ENCODE measurements around the gene RNF128. TPM values are rescaled to one million over a fixed set of nuclear protein-coding genes. Genes with fewer than 3 reads are reported as not detected.
"Not testable (repeated sequence)": the region's sequence is repeated elsewhere in the genome, so short reads cannot be mapped to it uniquely, and the experiment has no call there.

RNF128 gene
- total RNA-seq, 4 donors from 2014 or later: 1.7 to 81.1 (median 53.3) TPM

GRCh38 chrX:106802388-106803275 is 76.1 kb downstream of the RNF128 start, which contains the start of gene TBC1D8B:
TSS of gene TBC1D8B (plus strand) at chrX:106802673. CDS start at chrX:106802854, 181 bp downstream.
- H3K9me3 ChIP-seq: no peaks in the 10 kb centered on the region
- TF ChIP-seq POLR2A (IDR thresholded peaks at IDR 0.05): peak; percentile 47 to 60
- no peak for TF ChIP-seq CTCF (IDR thresholded peaks at IDR 0.05)

GRCh38 chrX:106811131-106811910 is 84.8 kb downstream of the RNF128 start:
- Histone ChIP-seq H3K36me3 (no peaks in the 10 kb centered on the region), H3K4me3 (no peak overlapping the region), H3K9me3 (no peaks in the 10 kb centered on the region), H3K27me3 (no peaks in the 10 kb centered on the region), H3K27ac (no peak overlapping the region), H3K4me1 (no peaks in the 10 kb centered on the region)
- no peak for DNase-seq
- TF ChIP-seq CTCF (IDR thresholded peaks at IDR 0.05) (no peak), POLR2A (IDR thresholded peaks at IDR 0.05) (no peak)

More at GRCh38 chrX:106802388-106803275, 76.1 kb downstream of the RNF128 start, which contains the start of gene TBC1D8B:
- H3K27ac ChIP-seq: peak within 1 kb of the TSS in 3 of 4 donors; percentile 43 to 77 (median 71)
- no peaks in the 10 kb centered on the region for H3K4me1 ChIP-seq
- no peaks in the 10 kb centered on the region for H3K36me3 ChIP-seq
- H3K27me3 ChIP-seq: no peaks in the 10 kb centered on the region
- peak in 2 of 3 donors; percentile 70 to 82 for DNase-seq
- H3K4me3 ChIP-seq: peak within 1 kb of the TSS; percentile 41 to 65 (median 52)

GRCh38 chrX:106812930-106813329 is 86.4 kb downstream of the RNF128 start:
- not testable (repeated sequence) for H3K36me3 ChIP-seq, H3K9me3 ChIP-seq, H3K4me1 ChIP-seq, H3K27me3 ChIP-seq, DNase-seq, H3K27ac ChIP-seq, H3K4me3 ChIP-seq

- H3K27me3 ChIP-seq, H3K27ac ChIP-seq, DNase-seq, H3K9me3 ChIP-seq, H3K36me3 ChIP-seq, H3K4me1 ChIP-seq, H3K4me3 ChIP-seq: not testable (repeated sequence)
Measured at GRCh38 chrX:106814093-106814492, 87.6 kb downstream of the RNF128 start.

Other genes starting within 250 kb of the RNF128 start
- gene RADX, start 114.7 kb upstream of the RNF128 start, total RNA-seq: 10 to 100 TPM in 1 of 4 donors, 1 to 10 TPM in 3; 1.2 to 10.7 (median 4.3) TPM
- 10 to 100 TPM; 12.4 to 15.6 (median 14.2) TPM for gene TBC1D8B, start 76.0 kb downstream of the RNF128 start, total RNA-seq
- not detected for gene RIPPLY1, start 176.6 kb downstream of the RNF128 start, total RNA-seq
- 10 to 100 TPM in 3 of 4 donors, 1 to 10 TPM in 1; 9.9 to 86.5 (median 36.0) TPM for gene CLDN2, start 193.7 kb downstream of the RNF128 start, total RNA-seq